HG03521 (cell line): ENCODE results near the gene DMRTA2.

ENCODE experiments used
- ATAC-seq: cut with Tn5 transposase; IDR thresholded peaks from one replicate; pipeline ENCODE4 v1.9.1; 2021; ENCODE audit warnings: mild to moderate bottlenecking, moderate library complexity; ENCODE audit not compliant: unreplicated experiment

The DMRTA2 gene

GRCh38 chr1:50424045-50424883 is 1.0 kb upstream of the DMRTA2 start:
- no peak for ATAC-seq

- no peak for ATAC-seq
These were observed 392 bp upstream of the DMRTA2 start for GRCh38 chr1:50423670-50424000.

GRCh38 chr1:50422675-50422945 is 633 bp downstream of the DMRTA2 start:
- ATAC-seq = no peak

DNA sequence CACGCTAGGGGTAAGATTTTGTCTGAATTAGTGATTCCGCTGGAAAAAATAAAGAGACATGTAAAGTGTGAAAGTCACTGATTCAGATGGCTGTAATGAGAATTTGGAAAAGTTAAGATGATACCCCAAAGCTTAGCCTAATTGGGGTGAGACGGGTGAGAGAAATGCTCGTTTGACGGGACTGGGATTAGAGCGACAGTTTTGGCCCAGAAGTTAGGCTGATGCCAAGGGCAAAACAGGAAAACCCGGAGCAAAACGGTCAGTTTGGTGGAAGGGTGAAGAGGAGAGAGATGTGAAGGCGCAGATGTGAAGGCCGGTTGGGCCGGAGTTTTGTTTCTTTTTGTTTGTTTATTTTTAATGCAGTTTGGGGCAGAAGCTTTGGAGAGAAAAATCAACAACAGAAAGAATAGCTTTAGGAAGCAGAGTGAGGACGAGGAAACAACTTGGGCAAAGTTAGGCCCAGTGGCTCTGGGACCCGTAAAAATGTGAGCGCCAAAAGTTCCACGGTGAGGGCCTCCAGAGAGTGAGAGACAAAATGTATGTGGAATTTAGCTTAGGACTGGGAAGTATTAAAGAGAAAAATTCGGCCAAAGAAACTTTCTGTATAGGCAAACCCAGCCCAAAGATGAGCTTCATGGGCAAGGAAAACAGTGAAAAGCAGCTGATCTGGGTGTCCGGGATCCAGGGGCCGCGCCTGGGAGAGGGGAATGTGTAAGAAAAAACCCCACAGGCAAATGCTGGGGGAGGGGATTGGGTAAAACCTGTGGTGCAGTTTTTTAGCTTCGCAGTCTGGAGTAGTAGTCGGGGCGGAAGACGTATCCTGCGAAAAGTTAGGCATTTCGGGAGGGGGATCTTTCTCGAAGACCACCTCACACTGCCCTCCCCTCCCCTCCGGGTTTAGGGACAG is 1.2 kb downstream of the DMRTA2 start:
- ATAC-seq = no peak

DNA sequence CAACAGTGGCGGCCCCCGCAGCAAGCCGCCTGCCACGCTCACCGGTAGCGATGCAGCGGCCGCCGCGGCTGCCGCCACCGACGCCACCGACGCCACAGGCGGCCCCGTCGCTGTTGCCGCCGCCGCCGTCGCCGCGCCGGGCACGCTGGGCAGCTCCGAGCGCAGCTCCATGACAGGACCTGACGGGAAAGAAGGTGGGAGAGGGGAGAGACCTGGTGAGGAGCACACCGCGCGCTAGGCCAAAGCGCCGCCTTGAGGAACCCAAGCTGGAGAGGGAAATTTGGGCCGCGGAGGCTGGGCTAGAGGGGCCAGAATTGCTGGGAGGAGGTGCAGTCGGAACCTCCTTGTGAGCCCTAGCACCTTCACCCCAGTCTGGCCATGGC is 1.9 kb downstream of the DMRTA2 start:
- no peak for ATAC-seq

DNA sequence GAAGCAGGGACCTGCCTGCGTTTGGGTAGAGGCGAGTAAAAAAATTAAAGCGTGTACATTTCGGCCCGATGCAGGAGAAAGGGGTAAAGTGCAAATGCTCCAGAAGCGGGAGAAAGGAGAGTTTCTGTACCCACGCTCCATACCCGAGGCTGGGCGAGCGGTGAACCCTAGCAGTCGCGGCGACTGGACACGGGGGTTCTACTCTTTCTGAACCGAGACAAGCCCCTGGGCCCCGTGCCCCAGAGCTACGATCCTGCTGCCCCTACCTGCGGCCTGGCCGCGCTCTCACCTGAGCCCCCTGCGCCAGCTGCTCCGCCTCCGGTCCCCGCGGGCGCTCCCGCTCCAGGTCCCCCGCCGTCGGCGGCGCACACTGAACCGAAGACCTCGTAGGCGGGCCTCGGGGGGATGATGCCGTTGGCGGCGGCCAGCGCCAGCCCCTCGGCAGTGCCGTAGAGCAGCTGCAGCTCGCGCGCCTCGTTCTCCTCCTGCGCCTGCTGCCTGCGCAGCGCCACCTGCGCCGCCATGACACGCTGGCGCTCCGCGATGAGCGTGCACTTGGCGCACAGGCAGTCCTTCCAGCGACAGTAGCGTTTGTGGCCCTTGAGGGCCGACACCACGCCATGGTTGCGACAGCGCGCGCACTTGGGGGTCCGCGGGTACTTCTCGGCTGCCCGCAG is 2.4 kb downstream of the DMRTA2 start:
- ATAC-seq = no peak

- ATAC-seq = no peak
These were observed 3.2 kb downstream of the DMRTA2 start for GRCh38 chr1:50419907-50420677.

DNA sequence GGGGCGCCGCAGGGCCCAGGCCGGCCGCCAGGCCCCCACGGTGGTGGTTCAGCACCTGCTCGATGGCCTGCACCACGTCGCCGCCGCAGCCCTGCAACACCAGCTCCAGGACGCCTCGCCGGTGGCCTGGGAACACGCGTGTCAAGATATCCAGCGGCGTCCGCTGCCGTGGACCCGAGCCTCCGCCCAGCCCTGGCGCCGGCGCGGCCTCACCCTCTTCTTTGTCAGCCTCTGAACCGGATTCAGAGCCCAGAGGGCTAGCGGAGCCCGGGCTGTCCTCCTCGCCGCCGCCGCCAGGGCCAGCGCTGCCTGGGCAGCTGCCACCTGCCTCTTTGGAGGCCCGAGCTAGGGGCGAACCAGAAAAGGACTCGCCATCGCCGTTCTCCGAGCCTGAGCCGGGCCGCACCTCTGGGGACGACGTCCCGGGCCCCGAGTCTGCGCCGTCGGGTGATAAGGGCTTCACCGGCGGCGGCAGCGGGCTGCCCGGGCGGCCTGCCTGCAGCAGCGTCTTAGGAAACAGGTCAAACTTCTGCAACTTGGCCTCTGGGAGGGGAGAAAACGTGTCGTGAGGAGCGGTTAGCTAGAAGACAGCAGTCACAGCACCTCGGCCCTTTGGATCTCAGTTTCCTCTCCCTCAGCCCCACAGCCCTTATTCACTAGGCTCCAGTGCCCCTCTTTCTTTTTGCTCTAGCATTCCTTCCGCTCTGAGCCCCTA is 3.9 kb downstream of the DMRTA2 start:
- no peak for ATAC-seq

DNA sequence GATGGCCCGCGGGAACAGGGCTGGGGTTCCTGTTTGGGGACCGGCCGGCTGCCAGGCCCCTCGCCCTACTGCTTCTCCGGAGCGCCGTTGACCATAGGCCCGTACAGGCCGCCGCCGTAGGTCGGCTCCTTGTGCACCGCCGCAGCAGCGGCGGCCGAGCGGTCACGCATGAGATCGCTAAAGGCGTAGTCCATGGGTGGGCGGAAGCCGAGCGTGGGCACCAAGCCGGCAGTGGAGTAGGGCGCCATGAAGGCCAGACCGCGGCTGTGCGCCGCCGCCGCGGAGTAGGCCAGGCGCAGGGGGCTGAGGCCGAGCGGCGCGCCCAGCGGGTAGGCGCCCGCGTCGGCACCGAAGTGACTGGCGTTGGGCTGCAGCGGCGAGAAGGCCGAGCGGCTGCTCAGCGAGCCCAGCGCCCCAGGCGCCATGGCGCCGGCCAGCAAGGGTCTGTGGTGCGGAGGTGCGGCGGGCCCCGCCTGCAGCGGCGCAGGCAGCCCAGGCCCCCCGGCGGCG is 4.6 kb downstream of the DMRTA2 start:
- no peak for ATAC-seq

GRCh38 chr1:50417946-50418599 is 5.2 kb downstream of the DMRTA2 start:
- ATAC-seq = no peak

- no peak for ATAC-seq
These were observed 5.7 kb downstream of the DMRTA2 start for GRCh38 chr1:50417507-50417906.

DNA sequence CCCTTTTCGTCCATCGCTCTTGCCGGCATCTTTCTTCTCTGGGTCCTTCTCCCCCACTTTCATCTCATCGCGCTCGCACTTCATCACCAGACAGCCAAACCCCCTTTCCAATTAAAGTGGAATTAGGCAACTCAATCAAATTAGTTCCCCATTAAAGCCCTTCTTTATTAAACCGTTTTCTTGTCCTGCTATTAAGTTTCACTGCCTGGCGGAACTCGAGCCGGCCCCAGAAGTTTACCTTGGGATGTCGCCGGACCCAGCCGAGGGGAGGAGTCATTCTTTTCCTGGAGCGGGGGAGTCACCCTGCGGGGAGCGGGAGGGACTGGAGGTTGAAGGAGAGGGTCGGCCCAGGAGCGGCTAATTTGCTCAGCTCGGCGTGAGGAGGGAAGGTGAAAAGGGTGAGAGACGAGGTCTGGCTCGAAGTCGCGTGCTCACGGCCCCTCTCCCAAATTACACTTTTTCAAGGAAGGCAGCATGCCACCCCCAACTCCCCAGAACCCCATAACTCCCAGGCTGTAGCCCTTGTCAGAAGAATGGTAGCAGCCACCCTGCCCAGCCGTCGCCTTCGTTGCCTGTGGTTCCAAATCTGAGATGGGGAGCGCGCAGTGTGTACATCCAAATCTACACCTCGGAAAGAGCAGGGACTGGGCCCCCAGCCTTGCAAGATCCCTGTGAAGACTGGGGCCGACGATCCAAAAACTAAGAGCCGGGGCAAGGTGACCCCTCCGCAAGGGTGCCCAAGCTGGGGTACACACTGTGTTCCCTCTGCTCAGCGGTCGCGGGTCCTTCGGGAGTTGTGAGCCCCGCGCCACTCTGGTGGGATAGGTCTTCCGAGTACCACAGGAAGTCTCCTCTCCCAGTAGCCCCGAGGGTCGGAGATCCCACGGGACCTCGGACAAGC is 6.4 kb downstream of the DMRTA2 start:
- no peak for ATAC-seq

GRCh38 chr1:50416150-50416527 is 7.1 kb downstream of the DMRTA2 start:
- ATAC-seq = no peak

DNA sequence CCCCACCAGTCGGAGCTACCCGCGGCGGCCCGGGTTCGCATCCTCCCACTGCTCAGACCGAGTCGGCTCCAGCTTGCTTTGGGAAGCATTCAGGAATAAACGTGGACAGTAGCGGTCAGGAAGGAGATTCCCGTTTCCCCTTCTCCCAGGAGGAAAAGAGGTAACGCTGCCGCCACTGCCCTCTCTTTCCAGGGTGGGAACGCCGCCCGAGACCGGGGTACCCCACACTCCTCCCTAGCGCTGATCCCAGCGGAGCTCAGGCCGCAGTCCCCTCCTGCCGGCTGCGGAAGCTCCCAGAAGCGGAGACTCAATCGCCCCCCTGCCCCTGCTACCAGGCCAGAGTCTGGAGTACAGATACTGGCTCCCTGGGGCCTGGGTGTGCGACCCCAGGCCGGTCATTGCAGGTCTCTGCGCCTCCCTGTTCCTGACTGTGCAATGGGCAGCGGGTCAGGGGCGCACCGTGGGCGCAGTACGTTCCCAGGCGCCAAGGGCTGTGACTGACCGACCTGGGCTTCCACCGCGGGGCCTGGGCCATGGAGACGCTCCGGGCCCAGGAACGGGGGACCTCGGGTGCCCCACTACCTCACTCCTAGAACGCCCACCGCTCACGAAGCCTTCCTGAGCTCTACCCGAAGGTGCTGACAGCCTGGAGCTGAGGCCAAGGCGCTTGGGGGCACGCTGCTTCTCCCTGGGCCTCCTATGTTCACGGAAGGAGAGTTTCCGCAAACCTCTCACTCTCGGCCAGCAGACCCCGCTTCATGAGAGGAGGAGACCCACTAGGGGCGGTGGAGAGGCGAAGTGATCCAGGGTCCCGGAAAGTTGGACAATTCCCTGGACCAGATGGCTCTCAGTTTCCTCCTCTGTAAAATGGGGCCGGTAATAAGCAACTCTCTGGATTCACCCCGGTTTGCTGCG is 7.8 kb downstream of the DMRTA2 start:
- ATAC-seq = no peak

GRCh38 chr1:50414853-50415234 is 8.4 kb downstream of the DMRTA2 start:
- ATAC-seq = no peak

DNA sequence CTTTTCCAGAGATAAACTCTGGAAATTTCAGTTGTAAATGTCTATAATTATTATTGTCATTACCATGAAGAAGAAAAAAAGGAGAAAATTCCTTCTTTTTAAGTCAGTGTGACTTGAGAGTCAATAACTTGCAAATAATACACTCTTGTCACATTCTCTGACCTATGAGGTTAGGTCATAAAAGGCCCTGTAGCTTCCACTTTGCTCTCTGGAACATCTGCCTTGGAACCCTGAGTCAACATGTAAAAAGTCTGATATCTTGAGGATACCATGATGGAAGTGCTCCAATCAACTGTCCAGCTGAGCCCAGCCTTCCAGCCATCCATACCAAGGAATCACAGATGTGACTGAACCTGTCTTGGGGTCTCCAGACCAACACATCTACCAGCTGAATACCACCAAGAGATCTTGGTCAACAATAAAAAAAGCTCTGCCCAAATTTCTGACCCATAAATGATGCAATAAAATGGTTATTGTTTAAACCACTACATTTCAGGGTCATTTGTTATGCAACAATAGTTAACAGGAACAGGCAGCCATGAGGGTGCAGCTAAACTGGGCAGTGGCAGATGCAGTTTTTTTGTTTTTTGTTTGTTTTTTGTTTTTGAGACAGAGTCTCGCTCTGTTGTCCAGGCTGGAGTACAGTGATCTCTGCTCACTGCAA is 10.3 kb downstream of the DMRTA2 start:
- no peak for ATAC-seq

- ATAC-seq = no peak
These were observed 17.4 kb downstream of the DMRTA2 start for GRCh38 chr1:50405814-50406213.
